HG03103 (cell line): Measurements from ENCODE around the gene DHRS1.
A peak's percentile ranks its signal among the peaks of the same experiment; 100 is the strongest.

Experiments used
- ATAC-seq: cut with Tn5 transposase; IDR thresholded peaks from one replicate; pipeline ENCODE4 v1.9.1; 2021; ENCODE audit warnings: low read depth; ENCODE audit not compliant: unreplicated experiment

DHRS1 gene

DNA sequence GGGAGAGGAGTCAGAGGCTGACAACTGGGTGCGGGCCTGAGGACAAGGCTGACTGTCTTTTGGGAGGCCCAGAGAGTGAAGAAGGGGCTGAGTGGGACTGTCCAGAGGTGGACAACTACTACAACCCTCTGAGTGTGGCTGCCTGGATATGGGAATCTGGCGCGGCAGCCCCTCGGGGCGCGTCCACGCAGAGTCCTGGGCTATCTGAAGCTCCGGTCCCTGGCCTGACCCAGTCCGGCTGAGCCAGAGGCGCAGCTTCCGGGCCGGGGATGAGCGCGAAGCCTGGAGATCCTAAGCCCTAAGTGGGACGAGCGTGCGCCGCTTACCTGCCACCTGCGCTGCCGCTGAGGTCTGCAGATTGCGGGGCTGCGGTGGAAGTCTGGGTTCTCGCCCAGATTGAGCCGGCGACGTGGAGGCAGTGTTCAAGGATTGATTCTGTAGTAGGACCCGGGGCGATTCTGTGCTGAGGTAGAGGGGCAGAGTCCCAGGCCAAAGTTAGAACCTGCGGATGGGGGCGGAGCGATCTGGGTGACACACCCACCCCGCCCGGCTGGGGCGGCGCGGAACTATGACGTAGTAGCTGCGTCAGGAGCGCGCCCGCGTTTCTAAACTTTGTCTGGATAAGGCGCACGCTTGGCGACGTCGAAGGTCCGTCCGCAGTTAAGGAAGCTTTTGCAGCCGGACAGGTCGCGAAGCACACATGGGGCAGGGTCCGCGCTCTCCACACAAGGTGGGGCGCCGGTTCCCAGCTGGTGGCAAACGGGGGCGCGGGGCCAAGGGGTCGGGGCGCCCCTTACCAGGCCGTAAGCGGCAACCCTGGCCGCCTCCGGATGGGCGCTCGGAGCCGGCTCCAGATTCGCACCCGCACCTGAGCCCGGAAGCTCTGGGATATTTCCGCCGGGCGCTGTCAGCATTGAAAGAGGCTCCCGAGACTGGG lies at the start of gene DHRS1, which contains the start of gene NOP9:
Gene DHRS1 (minus strand): TSS at position 526 of the 937 bp plus-strand sequence. CDS start 674 bp downstream, outside the sequence.
Gene NOP9 (plus strand): TSS at position 596 of the 937 bp plus-strand sequence. CDS start 105 bp downstream, at position 701.
- ATAC-seq = peak; percentile 53

- no peak for ATAC-seq
Observed at GRCh38 chr14:24348186-24348585, 48.6 kb upstream of the DHRS1 start.

DNA sequence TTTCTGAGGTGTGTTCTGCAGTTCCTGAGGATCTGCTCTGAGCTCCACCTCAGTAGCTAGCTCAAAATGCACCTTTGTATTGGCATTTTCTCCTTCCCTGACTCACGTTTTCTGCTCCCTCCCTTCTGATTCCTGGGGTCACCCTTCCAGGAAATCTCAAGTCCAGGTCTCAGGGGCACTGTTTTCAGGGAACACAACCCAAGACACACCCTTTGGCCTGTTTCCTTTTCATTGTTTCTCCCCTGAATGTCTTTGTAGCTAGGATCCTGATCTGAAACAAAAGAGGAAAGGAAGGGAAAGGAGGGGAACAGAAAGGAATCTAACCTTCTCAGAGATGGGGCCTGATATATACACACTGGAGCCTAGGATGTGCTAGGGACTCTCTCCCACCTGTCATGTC lies 47.6 kb upstream of the DHRS1 start:
- ATAC-seq = no peak

- no peak for ATAC-seq
Observed at GRCh38 chr14:24343795-24344660, 44.4 kb upstream of the DHRS1 start.

- no peak for ATAC-seq
Observed at GRCh38 chr14:24342889-24343288, 43.3 kb upstream of the DHRS1 start.

DNA sequence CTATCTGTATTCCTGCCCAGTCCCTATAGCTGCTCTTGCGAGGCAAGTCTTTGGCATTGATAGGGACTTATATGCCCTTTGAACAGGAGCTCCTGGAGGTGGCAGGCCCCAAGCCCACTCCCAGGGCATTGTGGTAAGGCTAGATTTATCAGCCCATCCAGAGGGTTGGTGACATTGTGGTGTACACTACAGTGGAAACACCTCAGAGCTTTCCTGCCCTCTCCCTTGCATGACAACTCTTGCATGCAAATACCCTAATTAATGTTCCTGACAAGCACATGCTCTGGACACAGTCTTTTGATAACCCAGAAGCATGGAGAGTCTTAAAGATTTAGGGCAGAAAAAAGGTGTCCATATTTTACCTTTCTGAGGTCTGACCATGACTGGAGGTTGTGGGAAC lies 41.0 kb upstream of the DHRS1 start:
- no peak for ATAC-seq

- peak; percentile 84 for ATAC-seq
Observed at GRCh38 chr14:24339284-24340151, 39.9 kb upstream of the DHRS1 start, which contains the start of gene RIPK3. Gene RIPK3 (minus strand): TSS chr14:24339991. CDS start chr14:24339826, 165 bp downstream.

DNA sequence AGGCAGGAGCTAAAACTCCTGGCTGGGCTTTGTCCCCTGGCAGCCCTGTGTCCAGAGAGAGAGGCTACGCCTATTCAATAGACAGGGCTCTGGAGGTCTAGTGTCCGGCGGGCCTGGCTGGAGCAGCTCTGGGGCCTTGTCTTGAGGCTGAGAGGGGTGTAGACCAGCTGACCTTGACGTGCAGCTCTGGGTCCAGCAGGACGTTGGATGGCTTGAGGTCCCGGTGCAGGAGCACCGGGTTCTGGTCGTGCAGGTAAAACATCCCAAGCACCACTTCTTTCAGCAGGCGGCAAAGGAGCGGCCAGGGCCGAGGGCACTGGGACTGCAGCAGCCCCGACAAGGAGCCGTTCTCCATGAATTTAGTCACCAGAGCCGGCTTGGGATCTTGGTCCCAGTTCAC lies 39.3 kb upstream of the DHRS1 start:
- ATAC-seq = no peak

GRCh38 chr14:24337824-24338175 lies 38.2 kb upstream of the DHRS1 start:
- no peak for ATAC-seq

GRCh38 chr14:24337144-24337823 lies 37.7 kb upstream of the DHRS1 start:
- ATAC-seq = no peak

DNA sequence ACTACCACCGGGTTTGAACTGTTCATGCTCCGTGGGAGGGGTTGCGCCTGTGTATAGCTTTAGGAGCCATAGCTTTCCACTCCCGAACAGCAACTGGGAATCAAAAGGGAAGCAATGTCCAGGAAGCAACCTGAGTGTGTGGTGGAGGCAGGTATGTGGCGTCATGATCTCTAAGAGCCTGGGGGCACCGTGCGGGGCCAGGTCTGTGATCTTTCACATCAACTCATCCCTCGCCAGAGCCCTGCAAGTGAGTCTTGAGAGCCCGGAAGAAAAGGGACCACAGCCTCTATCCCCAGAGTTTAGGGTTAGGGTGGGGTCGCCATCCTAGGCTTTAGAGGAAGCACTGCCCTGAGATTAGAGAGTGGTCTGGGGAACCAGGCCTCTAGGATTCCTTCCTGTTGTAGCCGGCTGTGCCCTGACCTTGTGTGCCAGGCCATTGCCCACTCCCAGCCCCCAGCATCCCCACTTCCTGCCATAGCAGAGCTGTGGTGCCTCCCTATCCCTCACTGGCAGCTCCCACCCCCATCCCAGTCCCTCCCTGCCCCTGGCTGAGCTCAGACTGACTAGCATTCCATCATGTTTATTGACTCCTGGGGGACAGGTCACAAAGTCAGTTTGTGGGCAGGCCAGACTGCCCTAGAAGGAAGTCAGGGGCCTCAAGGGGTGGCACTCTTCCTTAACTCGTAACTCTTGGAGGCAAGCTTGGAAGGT lies 36.0 kb upstream of the DHRS1 start:
- ATAC-seq = no peak

GRCh38 chr14:24334431-24335291 lies 35.1 kb upstream of the DHRS1 start, which contains the start of gene ADCY4:
Gene ADCY4 (minus strand): TSS chr14:24335071. CDS start chr14:24334652, 419 bp downstream.
- ATAC-seq = no peak

DNA sequence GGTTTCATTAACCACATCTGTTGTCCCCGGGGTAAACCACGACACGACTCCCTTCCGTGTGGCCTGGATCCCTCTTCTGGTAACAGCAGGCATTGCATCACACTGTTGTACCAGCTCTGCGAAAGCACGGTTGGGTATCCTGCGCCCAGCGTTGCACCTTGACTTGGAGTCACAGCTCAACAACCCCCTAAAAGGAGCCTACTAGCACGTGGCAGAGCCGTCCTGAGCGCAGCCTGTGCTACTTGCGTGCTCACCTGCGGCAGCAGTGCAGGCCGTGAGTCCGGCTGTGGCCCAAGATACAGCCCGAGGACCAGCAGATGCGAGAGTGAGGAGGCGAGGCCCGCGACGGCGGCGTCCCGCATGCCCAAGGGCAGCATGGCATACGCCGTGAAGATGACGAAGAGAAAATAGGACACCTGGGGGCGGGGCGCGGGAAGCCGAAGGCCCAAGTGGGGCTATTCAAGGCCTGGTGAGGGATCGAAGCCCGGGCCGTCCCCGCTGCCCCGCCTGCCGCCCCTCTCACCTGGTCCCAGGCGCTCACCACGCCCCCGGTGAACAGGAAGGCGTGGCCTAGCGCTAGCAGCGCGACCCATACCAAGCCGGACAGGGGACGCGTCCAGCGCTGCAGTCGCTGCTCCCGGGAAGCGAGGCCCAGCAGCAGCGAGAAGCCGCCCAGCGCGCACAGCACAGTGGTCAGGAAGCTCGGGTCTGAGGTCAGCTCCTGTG lies 32.9 kb upstream of the DHRS1 start:
- ATAC-seq = peak; percentile 79

DNA sequence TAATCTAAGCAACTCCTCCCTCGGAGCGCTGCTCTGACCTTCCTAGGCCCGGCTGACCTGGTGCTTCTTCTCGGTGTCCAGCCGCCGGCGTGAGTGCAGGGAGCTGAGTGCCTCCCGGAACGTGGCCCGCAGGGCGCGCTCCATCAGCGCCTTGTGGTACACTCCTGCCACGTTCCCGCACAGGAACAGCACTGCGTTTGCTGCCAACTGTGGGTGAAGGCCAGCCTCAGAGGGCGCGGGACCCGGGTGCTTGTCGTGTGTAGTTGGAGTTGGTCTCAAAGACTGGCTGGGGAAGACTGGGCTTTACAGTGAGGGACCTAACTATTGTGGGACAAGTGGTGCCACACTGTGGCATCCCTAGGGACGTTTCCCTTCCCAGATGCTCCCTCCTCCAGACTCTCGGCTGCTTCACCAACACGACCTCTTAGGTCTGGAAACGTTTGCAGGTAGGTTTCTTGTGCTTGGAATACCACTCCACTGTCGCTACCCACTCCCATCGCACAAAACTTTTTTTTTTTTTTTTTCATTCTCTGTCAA lies 32.2 kb upstream of the DHRS1 start:
- ATAC-seq = no peak

DNA sequence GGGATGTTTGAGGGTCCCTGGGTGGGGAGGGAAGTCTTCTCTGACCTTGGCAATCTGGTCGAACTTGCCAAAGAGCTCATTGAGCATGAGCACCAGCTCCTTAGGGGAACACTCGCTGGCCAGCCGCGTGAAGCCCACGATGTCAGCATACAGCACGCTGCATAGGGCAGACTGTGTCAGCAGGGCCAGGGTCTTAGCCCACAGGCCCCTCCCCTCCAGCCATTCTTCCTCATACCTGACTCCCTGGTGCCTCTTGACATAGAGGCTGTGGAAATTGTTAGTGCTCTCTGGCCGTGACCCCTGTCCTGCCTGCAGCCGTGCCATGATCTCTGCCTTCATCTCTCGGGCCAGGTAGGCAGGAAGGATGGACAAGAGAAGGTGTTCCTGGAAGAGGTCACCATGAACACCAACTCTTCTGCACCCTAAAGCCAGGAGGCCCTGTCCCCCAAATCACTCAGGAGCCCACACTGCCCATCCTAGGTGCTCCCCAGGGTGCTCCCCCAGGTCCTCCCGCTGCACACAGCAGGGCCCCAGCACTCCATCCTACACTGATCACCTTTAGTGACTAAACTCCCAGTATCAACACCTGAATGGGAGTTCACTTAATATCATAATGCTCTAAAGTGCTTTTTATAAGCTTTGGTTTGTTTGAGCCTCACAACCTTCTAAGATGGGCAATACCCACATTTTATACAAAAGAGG lies 31.5 kb upstream of the DHRS1 start:
- no peak for ATAC-seq

GRCh38 chr14:24329736-24330135 lies 30.2 kb upstream of the DHRS1 start:
- no peak for ATAC-seq
